Fibroblast of mammary gland (primary cell): ENCODE measurements around the gene SYCE3.
A peak's percentile ranks its signal among the peaks of the same experiment; 100 is the strongest.
"Not testable (repeated sequence)": the region's sequence is repeated elsewhere in the genome, so short reads cannot be mapped to it uniquely, and the experiment has no call there.

Source experiments
- DNase-seq: peaks from one replicate; pipeline ENCODE4 v3.0.0-alpha.2; 2010; ENCODE audit warnings: low read depth
- H3K4me3 ChIP-seq: 2 replicates; pipeline ENCODE4 v1.5.1; 2011; ENCODE audit warnings: low read depth, mild to moderate bottlenecking, low read length, moderate library complexity; ENCODE audit not compliant: control insufficient read depth
- TF ChIP-seq, protein P1 (sequence below): conservative IDR thresholded peaks from 2 replicates; pipeline ENCODE4 v1.5.1; 2011; ENCODE audit warnings: low read depth, low read length, inconsistent platforms; ENCODE audit not compliant: control insufficient read depth, insufficient read depth

Gene SYCE3

DNA sequence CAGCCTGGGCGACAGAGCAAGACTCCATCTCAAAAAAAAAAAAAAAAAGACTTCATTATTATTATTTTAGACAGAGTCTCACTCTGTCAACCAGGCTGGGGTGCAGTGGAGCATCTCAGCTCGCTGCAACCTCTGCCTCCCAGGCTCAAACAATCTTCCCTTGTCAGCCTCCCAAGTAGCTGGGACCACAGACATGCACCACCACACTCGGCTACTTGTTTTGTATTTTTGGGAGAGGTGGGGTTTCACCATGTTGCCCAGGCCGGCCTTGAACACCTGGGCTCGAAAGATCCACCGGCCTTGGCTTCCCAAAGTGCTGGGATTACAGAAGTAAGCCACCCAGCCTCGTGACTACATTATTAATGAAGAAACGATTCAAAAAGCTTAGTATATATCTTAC is 27.6 kb downstream of the SYCE3 start:
- TF ChIP-seq, protein P1, sequence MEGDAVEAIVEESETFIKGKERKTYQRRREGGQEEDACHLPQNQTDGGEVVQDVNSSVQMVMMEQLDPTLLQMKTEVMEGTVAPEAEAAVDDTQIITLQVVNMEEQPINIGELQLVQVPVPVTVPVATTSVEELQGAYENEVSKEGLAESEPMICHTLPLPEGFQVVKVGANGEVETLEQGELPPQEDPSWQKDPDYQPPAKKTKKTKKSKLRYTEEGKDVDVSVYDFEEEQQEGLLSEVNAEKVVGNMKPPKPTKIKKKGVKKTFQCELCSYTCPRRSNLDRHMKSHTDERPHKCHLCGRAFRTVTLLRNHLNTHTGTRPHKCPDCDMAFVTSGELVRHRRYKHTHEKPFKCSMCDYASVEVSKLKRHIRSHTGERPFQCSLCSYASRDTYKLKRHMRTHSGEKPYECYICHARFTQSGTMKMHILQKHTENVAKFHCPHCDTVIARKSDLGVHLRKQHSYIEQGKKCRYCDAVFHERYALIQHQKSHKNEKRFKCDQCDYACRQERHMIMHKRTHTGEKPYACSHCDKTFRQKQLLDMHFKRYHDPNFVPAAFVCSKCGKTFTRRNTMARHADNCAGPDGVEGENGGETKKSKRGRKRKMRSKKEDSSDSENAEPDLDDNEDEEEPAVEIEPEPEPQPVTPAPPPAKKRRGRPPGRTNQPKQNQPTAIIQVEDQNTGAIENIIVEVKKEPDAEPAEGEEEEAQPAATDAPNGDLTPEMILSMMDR: no peak
- DNase-seq: no peak
- no peak overlapping the region for H3K4me3 ChIP-seq

DNA sequence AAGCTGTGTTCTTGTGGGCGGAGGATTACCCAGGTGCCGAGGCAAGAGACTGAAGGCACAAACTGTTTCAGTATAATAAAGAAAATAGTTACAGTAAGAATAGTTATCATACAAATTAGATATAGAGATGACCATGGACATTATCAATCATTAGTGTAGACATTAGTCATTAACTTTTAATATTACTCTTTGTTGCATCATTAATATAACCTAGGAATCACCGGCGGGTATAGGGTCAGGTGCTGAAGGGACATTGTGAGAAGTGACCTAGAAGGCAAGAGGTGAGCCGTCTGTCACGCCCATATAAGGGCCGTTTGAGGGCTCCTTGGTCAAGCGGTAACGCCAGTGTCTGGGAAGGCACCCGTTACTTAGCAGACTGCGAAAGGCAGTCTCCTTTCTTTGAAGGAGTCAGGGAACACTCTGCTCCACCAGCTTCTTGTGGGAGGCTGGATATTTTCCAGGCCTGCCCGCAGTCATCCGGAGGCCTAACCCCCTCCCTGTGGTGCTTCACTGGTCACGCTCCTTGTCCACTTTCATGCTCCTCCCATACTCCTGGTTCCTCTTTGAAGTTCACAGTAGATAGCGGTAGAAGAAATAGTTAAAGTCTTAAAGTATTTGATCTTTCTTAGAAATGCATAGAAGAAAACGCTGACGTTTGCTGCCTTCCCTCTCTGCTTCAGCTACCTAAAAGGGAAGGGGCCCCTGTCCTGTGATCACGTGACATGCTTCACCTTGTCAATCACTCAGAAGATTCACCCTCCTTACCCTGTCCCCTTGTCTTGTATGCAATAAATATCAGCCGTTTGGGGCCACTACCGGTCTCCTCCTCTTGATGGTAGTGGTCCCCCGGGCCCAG is 28.6 kb downstream of the SYCE3 start:
- peak; percentile 74 for DNase-seq

DNA sequence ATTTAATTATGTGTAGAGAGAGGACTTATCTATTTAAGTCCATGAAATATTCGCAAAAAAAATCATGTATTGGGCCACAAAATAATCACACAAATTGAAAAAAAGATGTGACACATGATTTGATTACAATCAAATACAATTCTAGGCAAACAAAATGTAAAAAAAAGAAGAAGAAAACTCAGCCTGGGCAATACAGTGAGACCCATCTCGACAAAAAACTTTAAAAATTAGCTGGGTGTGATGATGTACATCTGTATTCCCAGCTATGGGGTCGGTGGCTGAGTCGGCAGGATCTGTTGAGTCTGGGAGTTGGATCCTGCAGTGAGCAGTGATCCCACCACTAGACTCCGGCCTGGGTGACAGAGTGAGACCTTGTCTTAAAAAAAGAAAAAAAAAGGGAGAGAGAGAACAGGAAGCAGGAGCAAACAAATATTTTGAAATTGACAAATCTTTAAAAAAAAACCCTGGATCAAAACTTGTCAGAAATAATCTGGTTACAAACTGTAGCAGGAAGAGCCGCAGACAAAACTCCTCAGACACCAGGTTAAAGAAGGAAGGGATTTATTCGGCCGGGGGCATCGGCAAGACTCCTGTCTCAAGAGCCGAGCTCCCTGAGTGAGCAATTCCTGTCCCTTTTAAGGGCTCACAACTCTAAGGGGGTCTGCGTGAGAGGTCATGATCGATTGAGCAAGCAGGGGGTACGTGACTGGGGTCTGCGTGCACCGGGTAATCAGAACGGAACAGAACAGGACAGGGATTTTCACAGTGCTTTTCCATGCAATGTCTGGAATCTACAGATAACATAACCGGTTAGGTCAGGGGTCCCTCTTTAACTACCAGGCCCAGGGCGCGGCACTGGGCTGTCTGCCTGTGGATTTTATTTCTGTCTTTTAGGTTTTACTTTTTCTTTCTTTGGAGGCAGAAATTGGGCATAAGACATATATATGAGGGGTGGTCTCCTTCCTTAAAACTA is 29.6 kb downstream of the SYCE3 start:
- no peak for DNase-seq
- TF ChIP-seq, protein P1: no peak
- no peak overlapping the region for H3K4me3 ChIP-seq

More for the DNA sequence above, 28.6 kb downstream of the SYCE3 start:
- not testable (repeated sequence) for H3K4me3 ChIP-seq

DNA sequence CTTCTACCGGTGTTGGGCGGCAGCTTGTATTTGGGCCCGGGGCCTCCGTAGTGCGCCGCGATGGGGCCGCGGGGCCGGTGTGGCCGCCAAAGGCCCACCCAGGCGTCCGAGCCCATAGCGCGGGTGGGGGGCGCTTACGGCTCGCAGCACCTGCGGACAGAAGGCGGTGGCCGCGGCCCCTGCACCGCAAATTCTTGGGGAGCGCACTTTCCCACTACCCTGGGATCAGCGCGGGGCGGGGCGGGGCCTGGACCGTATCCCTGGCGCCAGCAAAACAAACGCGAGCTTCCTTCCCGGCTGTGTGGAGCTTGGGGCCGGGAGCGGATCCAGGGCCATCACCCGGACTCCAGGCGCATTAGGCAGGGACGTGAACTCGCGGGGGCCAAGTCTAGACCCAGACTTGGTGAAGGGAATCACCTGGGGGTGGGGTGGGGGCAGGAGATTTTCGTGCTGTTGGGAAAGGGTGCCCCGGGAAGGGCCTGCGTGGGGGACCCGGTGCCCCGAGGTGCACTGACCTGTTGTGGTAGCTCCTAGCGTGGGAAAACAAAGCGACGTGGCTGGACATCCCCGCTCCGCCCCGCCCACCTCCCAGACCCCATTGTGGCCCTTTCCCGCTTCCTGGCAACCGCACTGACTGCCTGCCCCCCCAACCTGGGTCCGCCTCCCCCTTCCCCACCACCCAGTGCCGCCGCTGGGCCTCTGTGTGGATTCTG is 30.6 kb downstream of the SYCE3 start:
- peak; percentile 52 for DNase-seq
- TF ChIP-seq, protein P1: no peak
- H3K4me3 ChIP-seq: peak overlapping the region; percentile 55

DNA sequence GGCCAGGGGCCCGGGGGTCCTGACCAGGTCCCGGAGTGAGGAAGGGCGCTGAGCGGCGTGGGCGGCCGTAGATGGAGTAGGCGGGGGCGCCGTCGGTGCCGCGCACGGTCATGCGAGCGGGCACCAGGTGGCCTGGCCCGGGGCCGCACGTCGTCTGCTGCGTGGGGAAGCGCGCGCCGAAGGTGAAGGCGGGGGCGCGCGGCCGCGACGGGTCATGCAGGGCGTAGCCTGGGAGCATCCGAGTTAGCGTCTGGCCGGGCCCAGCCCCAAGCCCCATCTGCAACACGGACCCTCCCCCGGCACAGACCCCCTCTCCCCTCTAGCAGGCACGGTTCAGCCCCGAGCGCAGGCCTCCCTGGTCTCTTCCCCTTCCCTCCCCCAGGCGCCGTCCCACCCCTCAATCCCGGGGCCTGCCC is 31.2 kb downstream of the SYCE3 start:
- TF ChIP-seq, protein P1: no peak
- no peak for DNase-seq
- peak overlapping the region; percentile 55 for H3K4me3 ChIP-seq

DNA sequence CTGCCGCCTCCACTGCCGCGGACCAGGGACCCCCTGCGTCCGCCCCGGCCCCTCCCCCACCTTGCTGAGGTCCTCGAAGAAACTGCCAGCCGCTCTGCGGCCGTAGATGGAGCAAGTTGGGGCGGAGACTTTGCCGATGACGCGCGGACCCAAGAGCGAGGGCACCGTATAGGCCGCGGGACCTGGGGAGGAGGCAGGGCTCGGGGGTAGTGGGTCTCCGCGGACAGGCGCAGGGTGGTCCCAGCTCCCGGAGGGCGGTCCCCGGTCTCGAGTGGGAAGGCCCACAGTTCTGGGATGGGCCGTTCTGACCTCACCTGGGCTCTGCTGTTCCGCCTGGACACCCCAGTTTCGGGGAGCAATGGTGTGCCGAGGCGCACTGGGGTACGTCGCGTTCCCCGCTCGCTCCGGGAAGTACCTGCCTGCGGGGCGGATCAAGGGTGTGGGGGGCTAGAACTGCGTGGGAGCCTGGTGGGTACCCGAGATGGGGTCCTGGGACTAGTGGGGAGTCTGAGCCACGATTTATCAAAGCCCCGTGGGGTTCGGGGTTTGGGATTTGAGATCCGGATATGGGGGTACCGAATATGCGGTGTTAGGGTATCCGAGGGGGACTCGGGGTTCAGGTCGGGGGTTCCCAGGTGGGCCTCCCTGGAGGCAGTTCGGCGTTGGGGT is 31.7 kb downstream of the SYCE3 start:
- DNase-seq: peak; percentile 86
- TF ChIP-seq, protein P1: no peak
- peak overlapping the region; percentile 55 for H3K4me3 ChIP-seq
